HG03520 (cell line): ENCODE measurements around the gene KTN1.

Experiments used
- ATAC-seq: cut with Tn5 transposase; IDR thresholded peaks from one replicate; pipeline ENCODE4 v1.9.1; 2021; ENCODE audit warnings: mild to moderate bottlenecking, moderate library complexity; ENCODE audit not compliant: unreplicated experiment

KTN1 gene

DNA sequence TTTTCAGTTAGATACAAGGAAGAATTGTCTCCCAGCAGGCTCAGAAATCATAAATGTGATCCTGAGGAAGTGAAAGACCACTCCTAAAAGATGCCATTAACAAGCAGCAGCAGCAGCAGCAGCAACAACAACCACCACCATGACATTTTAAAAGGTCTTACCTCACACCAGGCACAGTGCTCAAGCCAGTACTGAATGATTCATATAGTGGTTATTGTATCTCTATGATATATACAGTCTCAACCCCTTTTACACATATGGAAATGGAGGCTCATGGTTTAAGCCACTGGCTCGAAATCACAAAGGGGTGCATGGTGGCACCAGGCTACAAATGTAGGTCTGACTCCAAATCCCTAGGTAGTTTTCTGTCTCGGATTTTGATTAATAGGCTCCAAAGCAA is 126.9 kb downstream of the KTN1 start:
- no peak for ATAC-seq

DNA sequence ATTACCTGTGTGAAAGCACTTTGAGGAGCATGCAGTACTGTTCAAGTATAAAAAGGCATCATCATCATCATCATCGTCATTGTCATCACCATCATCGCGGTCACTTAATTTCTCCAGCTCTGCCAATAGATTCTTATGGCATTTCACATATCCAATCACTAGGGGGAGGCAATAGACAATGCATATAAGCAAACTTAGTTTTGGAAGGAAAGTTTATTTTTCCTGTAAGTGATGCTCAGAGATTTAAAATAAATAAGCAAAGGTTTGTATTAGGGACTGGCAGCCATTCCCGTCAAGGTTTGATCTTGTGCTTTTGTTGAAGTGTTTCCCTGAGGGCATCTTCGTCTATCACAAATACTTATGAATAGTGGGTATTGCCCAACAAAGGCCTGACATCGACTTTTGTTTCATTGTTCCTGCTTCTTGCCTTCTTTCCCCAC is 127.4 kb downstream of the KTN1 start:
- ATAC-seq: no peak

DNA sequence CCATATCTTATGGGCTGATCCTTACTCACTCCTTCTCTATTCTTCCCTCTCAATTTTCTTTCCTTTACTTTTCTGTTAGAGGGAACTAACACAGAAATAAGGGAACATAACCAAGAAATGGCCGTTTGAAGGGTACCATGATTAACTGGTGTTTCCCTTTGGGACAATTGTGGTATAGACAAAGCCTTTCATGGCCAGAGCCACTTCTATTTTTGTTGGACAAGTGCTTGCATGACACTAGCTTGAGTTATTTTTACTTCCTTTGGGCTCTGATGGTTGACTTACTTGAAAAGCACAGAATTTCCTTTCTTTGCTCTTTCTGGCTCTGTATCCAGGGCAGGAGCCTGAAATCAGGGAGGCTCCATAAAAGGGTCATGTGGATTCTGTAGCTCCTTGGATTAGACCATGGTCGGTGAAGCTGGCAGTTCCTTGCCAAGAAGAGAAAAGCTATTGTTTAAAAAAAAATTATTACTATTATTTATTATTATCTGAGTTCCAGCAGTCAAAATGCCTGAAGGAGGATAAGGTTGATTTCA is 130.6 kb downstream of the KTN1 start:
- ATAC-seq: no peak

- ATAC-seq: no peak
Observed at GRCh38 chr14:55711175-55711811, 131.3 kb downstream of the KTN1 start.

- ATAC-seq: no peak
Observed at GRCh38 chr14:55712491-55712890, 132.5 kb downstream of the KTN1 start.

GRCh38 chr14:55713486-55713885 is 133.5 kb downstream of the KTN1 start:
- no peak for ATAC-seq

DNA sequence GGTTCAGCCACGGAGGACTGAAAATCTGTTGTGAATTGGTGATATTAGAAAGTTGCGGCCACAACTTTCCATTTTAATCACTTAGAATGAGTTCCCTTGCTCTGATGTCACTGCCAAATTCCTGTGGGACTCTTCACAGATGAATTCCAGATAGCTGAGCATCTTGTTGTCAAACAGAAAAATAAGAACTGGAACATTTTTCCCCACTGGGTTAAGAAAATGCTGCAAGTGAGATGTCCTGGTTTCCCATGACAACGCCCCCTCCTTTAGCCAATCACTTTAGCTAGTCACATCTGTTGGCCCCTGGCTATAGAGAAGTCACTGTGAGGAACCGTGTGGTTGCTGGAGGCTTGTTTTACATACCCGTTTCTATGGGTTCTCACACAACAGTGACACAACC is 135.9 kb downstream of the KTN1 start:
- ATAC-seq: peak; percentile 83

DNA sequence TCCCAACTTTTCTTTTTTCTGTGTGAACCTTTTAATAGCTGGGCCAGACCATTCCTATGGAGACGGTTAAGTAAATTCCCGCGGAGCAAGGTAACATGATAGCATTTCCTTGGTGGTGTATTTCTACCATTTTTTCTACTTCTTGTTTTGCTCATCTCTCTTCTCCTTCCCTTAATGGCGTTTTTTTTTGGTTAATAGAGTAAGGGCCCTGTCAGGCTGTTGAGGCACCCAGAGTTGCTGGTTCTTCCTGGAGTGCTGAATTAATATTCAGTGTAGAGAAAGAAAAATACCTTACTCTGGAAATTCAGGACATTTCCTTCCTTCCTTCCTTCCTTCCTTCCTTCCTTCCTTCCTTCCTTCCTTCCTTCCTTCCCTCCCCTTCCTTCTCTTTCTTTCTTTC is 137.6 kb downstream of the KTN1 start:
- no peak for ATAC-seq

DNA sequence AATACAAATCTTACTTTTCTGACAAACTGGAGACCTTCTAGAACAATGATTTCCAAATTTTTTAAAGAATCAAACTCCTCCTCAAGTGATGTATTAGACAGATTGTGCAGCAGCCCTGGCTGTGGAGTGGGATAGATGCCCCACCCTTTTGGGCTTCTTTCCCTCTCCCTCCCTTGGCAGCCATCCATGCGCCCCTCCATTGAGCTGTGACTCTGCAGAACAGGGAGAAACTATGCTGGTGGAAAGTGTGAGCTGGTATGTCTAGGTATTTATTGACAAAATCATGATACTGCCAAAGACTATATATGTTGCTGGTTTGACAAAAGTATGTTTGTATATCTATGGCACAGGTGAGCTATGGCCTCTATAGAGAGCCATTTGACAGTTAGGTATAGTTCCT is 138.5 kb downstream of the KTN1 start:
- no peak for ATAC-seq

GRCh38 chr14:55720796-55721195 is 140.8 kb downstream of the KTN1 start:
- ATAC-seq: no peak

- no peak for ATAC-seq
Observed at GRCh38 chr14:55721353-55721752, 141.3 kb downstream of the KTN1 start.

DNA sequence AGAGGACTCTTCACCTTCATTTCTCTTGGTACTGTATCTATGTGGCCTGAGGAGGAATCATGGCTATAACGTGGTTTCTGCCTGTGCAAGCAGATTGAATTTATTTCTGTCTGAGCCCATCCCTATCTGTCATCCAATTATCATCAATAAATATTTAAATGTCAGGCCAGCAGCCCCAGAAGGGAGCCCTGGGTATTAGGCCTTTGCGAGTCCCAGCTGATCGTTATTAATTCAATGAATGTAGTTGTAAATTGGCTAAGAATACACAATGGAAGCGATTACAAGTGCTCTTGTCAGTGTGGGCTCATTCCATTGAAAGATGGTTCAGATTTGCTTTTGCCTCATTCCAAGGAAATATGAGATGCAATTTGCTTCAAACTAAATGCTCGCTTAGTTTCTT is 142.0 kb downstream of the KTN1 start:
- ATAC-seq: no peak

- ATAC-seq: no peak
Observed at GRCh38 chr14:55724736-55725135, 144.7 kb downstream of the KTN1 start.

DNA sequence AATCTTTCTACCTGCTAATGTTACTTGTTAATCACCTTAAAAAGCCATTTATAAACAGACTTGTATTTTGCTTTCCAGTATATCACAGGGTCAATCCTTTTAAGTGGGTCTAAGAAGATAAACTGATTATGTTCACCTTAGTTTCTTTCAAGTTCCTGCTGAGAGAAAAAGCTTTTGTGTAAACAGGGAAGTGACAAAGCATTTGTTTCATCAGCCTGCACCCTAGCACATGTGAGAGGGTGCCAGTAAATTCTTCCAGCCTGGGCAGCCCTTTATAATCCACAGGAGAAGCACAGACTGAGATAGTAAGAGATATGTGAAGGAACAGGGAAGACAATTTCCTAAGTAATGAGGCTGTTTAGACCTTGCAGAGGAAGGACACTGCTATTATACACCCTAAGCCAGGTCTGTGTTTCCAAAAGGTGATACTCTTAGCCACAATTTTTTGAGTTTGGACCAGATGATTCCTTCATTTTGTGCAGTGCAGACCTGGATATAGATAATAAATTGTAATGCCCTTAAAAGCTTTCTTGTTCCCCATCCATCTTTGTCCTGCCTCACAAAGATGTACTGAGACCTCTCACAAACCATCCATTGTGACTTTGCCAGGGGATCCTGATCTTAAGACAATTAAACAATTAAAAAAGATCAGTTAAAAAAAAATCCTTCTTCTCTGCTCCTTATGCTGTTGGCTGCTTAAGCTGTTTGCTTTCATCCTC is 150.7 kb downstream of the KTN1 start:
- ATAC-seq: no peak

DNA sequence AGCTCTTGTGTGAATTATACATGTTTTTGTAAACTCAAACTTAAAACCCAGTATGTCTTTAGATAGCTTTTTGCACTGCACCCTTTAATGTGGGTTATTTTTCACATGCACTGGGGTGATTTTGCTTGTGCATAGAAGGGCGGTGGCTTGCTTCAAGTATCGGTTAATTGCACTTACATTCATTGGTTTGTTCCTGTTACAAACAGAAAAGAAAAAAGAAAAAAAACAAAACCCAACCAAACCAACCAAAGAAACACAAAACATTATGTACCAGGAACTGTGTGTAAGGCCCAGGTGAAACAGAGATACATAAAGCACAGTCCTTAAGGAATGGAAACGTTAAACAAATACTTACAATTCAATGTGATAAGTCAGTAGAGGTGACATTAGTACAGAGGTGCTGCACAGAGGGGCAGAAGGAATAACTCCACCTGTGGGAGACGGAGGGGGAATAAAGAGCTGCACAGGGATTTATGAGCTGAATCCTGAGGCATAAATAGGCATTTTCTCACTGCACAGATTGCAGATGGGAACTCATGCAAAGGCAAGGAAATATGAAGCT is 151.4 kb downstream of the KTN1 start:
- ATAC-seq: no peak

- ATAC-seq: no peak
Observed at GRCh38 chr14:55731881-55732498, 152.0 kb downstream of the KTN1 start.

DNA sequence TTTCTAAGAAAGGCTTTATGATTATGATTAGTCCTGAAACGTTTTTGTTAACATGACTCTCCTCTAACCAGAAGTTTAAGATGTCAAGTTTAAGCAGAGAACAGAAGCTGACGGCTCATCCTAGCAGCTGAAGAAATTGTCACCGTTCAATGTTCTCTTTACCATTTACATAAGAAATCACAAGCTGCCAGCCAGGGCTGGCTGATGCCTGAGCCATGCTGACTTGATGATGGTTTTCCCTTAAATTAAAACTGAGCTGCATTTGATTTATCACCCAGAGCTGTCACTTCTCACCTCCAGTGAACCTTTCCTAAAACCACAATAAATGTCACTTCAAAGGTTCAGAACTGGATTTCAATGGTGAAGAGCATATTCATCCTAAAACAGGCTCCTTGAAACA is 153.6 kb downstream of the KTN1 start:
- no peak for ATAC-seq
